HepG2 (cell line): ENCODE data around the gene PHACTR3. TPM values are rescaled to one million over a fixed set of nuclear protein-coding genes. Genes with fewer than 3 reads are reported as not detected.

Experiments
- ATAC-seq: fragments of 200-7000 bp; cut with Tn5 transposase; 3 replicates; pipeline ENCODE4 v1.9.1; 2020; ENCODE audit warnings: mild to moderate bottlenecking, moderate library complexity
- BruUV-seq: library from RNA; stranded (reverse); fragments of 400-500 nt; replicated peaks from 2 replicates; lab custom pipeline; 2021; lab: Mats Ljungman, UMichigan
- CTCF ChIA-PET: fragments of 300-600 bp; formaldehyde crosslinking; extraction: SDS; loops from one replicate; lab custom pipeline; 2021; ENCODE audit warnings: low total read pairs, inconsistent platforms, low intra/inter-chr PET ratio; lab: Yijun Ruan, JAX
- POLR2A ChIA-PET: fragments of 350-600 bp; sonication (Branson Sonifier 250); formaldehyde crosslinking; loops from one replicate; lab custom pipeline; 2020; ENCODE audit warnings: antibody characterized with exemption, inconsistent platforms; lab: Yijun Ruan, JAX
- DNase-seq: peaks from one replicate; pipeline ENCODE4 v3.0.0-alpha.2; 2015; ENCODE audit warnings: low spot score
- FAIRE-seq: peaks from 3 replicates; lab custom pipeline; 2011; peaks lifted over from hg19 to GRCh38; lab: Jason Lieb, UNC
- H2AFZ ChIP-seq: one replicate; pipeline ENCODE4 v1.6.1; 2011; ENCODE audit warnings: low read length, inconsistent platforms
- H3K27ac ChIP-seq: fragments of 300-600 bp; 3 replicates; pipeline ENCODE4 v1.8.0; 2011; ENCODE audit warnings: mixed run types, mild to moderate bottlenecking, mixed read lengths, low read length, inconsistent platforms; ENCODE audit not compliant: insufficient read depth; ENCODE audit errors: extremely low read length
- H3K27me3 ChIP-seq, 2 experiments: fragments of 200-600 bp in 1 of 2; 2 replicates in 1 of 2; 3 replicates in 1 of 2; pipeline versions ENCODE4 v1.6.0 to v1.8.0; 2011; ENCODE audit warnings: low read length in 2 of 2, mild to moderate bottlenecking in 2 of 2, moderate library complexity in 2 of 2, inconsistent platforms in 1 of 2; ENCODE audit not compliant: insufficient read depth in 2 of 2, control insufficient read depth in 1 of 2
- H3K36me3 ChIP-seq, 2 experiments: fragments of 200-600 bp in 1 of 2; replicated peaks in 1 of 2; 2 replicates in 1 of 2; 3 replicates in 1 of 2; pipeline versions ENCODE4 v1.5.1 to v1.8.0; 2011; ENCODE audit warnings: low read length in 2 of 2, inconsistent platforms in 1 of 2; ENCODE audit not compliant: insufficient read depth in 2 of 2, control insufficient read depth in 1 of 2
- H3K4me1 ChIP-seq: 2 replicates; pipeline ENCODE4 v1.5.1; 2012; ENCODE audit warnings: low read length, inconsistent platforms; ENCODE audit not compliant: insufficient read depth
- H3K4me2 ChIP-seq: 2 replicates; pipeline ENCODE4 v1.6.0; 2011; ENCODE audit warnings: low read depth, low read length, inconsistent platforms
- H3K4me3 ChIP-seq, 3 experiments: fragments of 200-600 bp in 1 of 3; sonication (generic), shearing (Covaris generic) in 1 of 3; replicated peaks in 1 of 3; 2 replicates each; pipeline ENCODE4 v1.5.1; 2011 to 2016; ENCODE audit warnings: low read length in 3 of 3, inconsistent platforms in 2 of 3, low read depth in 2 of 3, mild to moderate bottlenecking in 2 of 3, control low read depth in 1 of 3, mixed read lengths in 1 of 3; ENCODE audit not compliant: insufficient read depth in 1 of 3
- H3K79me2 ChIP-seq: one replicate; pipeline ENCODE4 v1.6.1; 2011; ENCODE audit warnings: low read length, inconsistent platforms; ENCODE audit not compliant: insufficient read depth
- H3K9ac ChIP-seq: 2 replicates; pipeline ENCODE4 v1.6.0; 2011; ENCODE audit warnings: mild to moderate bottlenecking, low read depth, low read length, inconsistent platforms; ENCODE audit not compliant: insufficient read depth
- H3K9me3 ChIP-seq: 2 replicates; pipeline ENCODE4 v1.5.1; 2012; ENCODE audit warnings: mild to moderate bottlenecking, low read length
- H4K20me1 ChIP-seq: 2 replicates; pipeline ENCODE4 v1.6.0; 2011; ENCODE audit warnings: inconsistent platforms, mild to moderate bottlenecking, low read length, moderate library complexity; ENCODE audit not compliant: insufficient read depth
- AKAP8 ChIP-seq: sonication (generic); formaldehyde crosslinking; IDR thresholded peaks from 2 replicates; pipeline ENCODE4 v1.5.1; 2020; ENCODE audit warnings: mild to moderate bottlenecking, missing genetic modification reagents
- ATF7 ChIP-seq, 2 experiments: fragments of 450-650 bp in 1 of 2; sonication (generic) in 1 of 2; formaldehyde crosslinking in 1 of 2; IDR thresholded peaks; 2 replicates each; pipeline versions ENCODE4 v1.4.0 to v1.6.1; 2016 to 2020; ENCODE audit warnings: antibody characterized with exemption in 1 of 2, mild to moderate bottlenecking in 1 of 2, missing genetic modification reagents in 1 of 2
- BCL6 ChIP-seq: IDR thresholded peaks from 2 replicates; pipeline ENCODE4 v1.6.1; 2016; ENCODE audit warnings: missing genetic modification reagents, missing compliant biosample characterization
- DNMT1 ChIP-seq: sonication (generic); formaldehyde crosslinking; IDR thresholded peaks from 2 replicates; pipeline ENCODE4 v1.5.1; 2020; ENCODE audit warnings: mild to moderate bottlenecking, missing genetic modification reagents
- MXI1 ChIP-seq: IDR thresholded peaks from 3 replicates; pipeline ENCODE4 v1.6.1; 2012; ENCODE audit warnings: low read depth, low read length, inconsistent platforms, borderline replicate concordance
- RBAK ChIP-seq: sonication (generic); formaldehyde crosslinking; IDR thresholded peaks from 2 replicates; pipeline ENCODE4 v1.5.1; 2020; ENCODE audit warnings: mild to moderate bottlenecking, missing genetic modification reagents
- TERF1 ChIP-seq: sonication (generic); formaldehyde crosslinking; IDR thresholded peaks from 2 replicates; pipeline ENCODE4 v1.8.0; 2022; ENCODE audit warnings: mild to moderate bottlenecking, missing genetic modification reagents, moderate library complexity
- THYN1 ChIP-seq: sonication (generic); formaldehyde crosslinking; IDR thresholded peaks from 2 replicates; pipeline ENCODE4 v1.8.1; 2023; ENCODE audit warnings: low read depth, mild to moderate bottlenecking, moderate library complexity, missing genetic modification reagents, borderline replicate concordance
- TP53 ChIP-seq: sonication (generic); formaldehyde crosslinking; conservative IDR thresholded peaks from 2 replicates; pipeline ENCODE4 v1.4.0; 2020; ENCODE audit warnings: missing genetic modification reagents
- ZBTB44 ChIP-seq: sonication (generic); formaldehyde crosslinking; IDR thresholded peaks from 2 replicates; pipeline ENCODE4 v1.4.0; 2020; ENCODE audit warnings: missing genetic modification reagents
- ZMAT3 ChIP-seq: sonication (generic); formaldehyde crosslinking; conservative IDR thresholded peaks from 2 replicates; pipeline ENCODE4 v1.7.0; 2021; ENCODE audit warnings: missing genetic modification reagents
- ZNF274 ChIP-seq: sonication (generic); formaldehyde crosslinking; IDR thresholded peaks from 2 replicates; pipeline ENCODE4 v1.5.1; 2020; ENCODE audit warnings: mild to moderate bottlenecking, missing genetic modification reagents
- ZNF709 ChIP-seq: sonication (generic); formaldehyde crosslinking; IDR thresholded peaks from 2 replicates; pipeline ENCODE4 v1.5.0; 2020; ENCODE audit warnings: mild to moderate bottlenecking, missing genetic modification reagents
- WGBS: methylation state at CpG from one replicate; pipeline ENCODE4 v1.1.6; 2017; ENCODE audit warnings: low lambda C conversion rate; 5-methylcytosine and 5-hydroxymethylcytosine counted together
- in situ Hi-C: cut with HindIII; loops from 2 replicates; pipeline ENCODE4 v1.10.0; 2017; ENCODE audit warnings: low pct_unique_long_range_greater_than_20kb; ENCODE audit not compliant: extremely low pct_ligation_motif_present
- intact Hi-C: fragments of 100-400 bp; cut with micrococcal nuclease; formaldehyde crosslinking; loops from one replicate; pipeline ENCODE4 v1.10.0; 2022; ENCODE audit not compliant: unreplicated experiment
- polyA plus RNA-seq, 8 experiments: library from polyadenylated mRNA; depleted of rRNA in 3 of 8; stranded (reverse) in 7 of 8; unstranded in 1 of 8; fragments of >200 nt; fragmentation: Illumina TruSeq in 4 of 8; extraction: Trizol in 4 of 8; gene quantifications; 2 replicates each; pipeline versions ENCODE4 v1.2.1 to v1.2.3, GENCODE V29; 2011 to 2016; ENCODE audit warnings: low read depth in 4 of 8, missing spikeins in 1 of 8, mixed read lengths in 1 of 8; ENCODE audit not compliant: insufficient read depth in 1 of 8
- total RNA-seq, 5 experiments: library from RNA; depleted of rRNA; stranded (reverse); fragments of >200 nt; fragmentation: Illumina TruSeq; extraction: Trizol; gene quantifications; 2 replicates each; pipeline ENCODE4 v1.2.3, GENCODE V29; 2016; ENCODE audit warnings: low read depth in 1 of 5
- TF ChIP-seq, protein P1 (sequence below): sonication (generic); formaldehyde crosslinking; IDR thresholded peaks from 2 replicates; pipeline ENCODE4 v1.4.0; 2020; ENCODE audit warnings: missing genetic modification reagents

The PHACTR3 gene
- total and polyA plus RNA-seq, 2 of the 13 experiments (the other 11 are each of a cell fraction or from before 2014, with no cell fraction given) = not detected

DNA sequence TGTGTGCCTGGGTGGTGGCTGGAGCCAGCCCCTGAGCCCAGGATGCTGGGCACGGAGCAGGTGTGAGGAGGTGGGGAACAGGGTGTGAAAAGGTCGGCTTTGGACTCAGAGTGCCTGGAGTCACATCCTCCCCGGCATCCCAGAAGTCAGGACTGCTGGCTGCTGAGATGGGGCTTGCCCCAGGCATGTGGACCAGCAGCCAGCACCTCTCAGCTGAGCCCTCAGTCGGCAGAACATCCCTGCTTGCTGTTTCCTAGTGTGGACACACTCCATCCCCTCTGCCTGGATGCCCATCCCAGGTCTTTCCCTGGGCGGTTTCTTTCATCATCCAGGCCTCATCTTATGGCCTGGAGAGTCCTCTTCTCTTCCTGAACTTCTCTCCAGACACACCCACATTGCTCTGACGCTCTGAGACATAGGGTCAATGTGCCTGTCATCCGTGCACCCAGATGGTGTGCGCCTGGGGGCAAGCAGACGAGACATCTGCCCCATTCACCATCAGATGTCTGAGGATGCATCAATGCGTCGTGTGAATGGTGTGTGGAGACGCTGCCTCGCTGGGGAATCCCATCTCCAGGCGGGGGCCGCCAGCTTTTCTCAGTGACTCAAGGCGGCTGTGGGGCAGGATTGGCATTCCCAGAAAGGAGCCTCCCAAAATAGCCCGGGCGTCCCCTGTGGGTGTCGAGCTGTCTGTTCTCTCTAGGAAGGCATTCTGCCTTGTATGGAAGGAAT lies 224.9 kb downstream of the PHACTR3 start:
- intact Hi-C loops = no loop called here
- WGBS = 3% methylated on average over 19 of the region's 19 CpGs

More for the DNA sequence above, 224.9 kb downstream of the PHACTR3 start:
- H3K9me3 ChIP-seq = no peaks in the 10 kb centered on the region
- no TSS peak for BruUV-seq
- no peak overlapping the region for H3K4me3 ChIP-seq
- no peaks in the 10 kb centered on the region; the same call in 1 of the 2 replicates for H4K20me1 ChIP-seq
- H3K9ac ChIP-seq = no peak overlapping the region
- H3K79me2 ChIP-seq = no peaks in the 10 kb centered on the region
- in situ Hi-C loops = no loop called here
- no peaks in the 10 kb centered on the region for H3K36me3 ChIP-seq
- ChIA-PET POLR2A (no interaction called here), CTCF (no interaction called here)
- TF ChIP-seq ZMAT3 (CRISPR knock-in tag) = no peak
- TF ChIP-seq TERF1 (CRISPR knock-in tag) = no peak
- no peak for TF ChIP-seq ZNF274 (CRISPR knock-in tag)
- TF ChIP-seq TP53 = no peak
- TF ChIP-seq ATF7 (IDR thresholded peaks at IDR 0.05) = no peak
- TF ChIP-seq ATF7 (CRISPR knock-in tag; IDR thresholded peaks at IDR 0.05) = no peak
- no peak for TF ChIP-seq MXI1
- TF ChIP-seq DNMT1 = no peak
- TF ChIP-seq RBAK = no peak
- no peak for TF ChIP-seq ZNF709
- no peak for TF ChIP-seq THYN1 (CRISPR knock-in tag)
- no peak for TF ChIP-seq ZBTB44 (CRISPR knock-in tag)
- no peak for TF ChIP-seq AKAP8
- no peak for TF ChIP-seq BCL6 (CRISPR knock-in tag)
- TF ChIP-seq, protein P1, sequence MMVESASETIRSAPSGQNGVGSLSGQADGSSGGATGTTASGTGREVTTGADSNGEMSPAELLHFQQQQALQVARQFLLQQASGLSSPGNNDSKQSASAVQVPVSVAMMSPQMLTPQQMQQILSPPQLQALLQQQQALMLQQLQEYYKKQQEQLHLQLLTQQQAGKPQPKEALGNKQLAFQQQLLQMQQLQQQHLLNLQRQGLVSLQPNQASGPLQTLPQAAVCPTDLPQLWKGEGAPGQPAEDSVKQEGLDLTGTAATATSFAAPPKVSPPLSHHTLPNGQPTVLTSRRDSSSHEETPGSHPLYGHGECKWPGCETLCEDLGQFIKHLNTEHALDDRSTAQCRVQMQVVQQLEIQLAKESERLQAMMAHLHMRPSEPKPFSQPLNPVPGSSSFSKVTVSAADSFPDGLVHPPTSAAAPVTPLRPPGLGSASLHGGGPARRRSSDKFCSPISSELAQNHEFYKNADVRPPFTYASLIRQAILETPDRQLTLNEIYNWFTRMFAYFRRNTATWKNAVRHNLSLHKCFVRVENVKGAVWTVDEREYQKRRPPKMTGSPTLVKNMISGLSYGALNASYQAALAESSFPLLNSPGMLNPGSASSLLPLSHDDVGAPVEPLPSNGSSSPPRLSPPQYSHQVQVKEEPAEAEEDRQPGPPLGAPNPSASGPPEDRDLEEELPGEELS = no peak
- ATAC-seq (no peak), FAIRE-seq (no peak), DNase-seq (no peak)
- peaks cover 18 to 28% of the 10 kb centered on the region in 2 experiments; a peak in 4 of 5 replicates for H3K27me3 ChIP-seq
- no peak overlapping the region for H3K27ac ChIP-seq
- H2AFZ ChIP-seq = no peak overlapping the region
- no peaks in the 10 kb centered on the region for H3K4me1 ChIP-seq
- H3K4me2 ChIP-seq = no peak overlapping the region
